ENCODE results near the gene DUSP6.

GRCh38 chr12:89316705-89317139 lies 35.6 kb downstream of the DUSP6 start:
- TF ChIP-seq CTCF (IDR thresholded peaks at IDR 0.05) (no peak), EP300 (IDR thresholded peaks at IDR 0.05) (no peak)
